ENCODE measurements around the gene COASY.

Gene COASY

DNA sequence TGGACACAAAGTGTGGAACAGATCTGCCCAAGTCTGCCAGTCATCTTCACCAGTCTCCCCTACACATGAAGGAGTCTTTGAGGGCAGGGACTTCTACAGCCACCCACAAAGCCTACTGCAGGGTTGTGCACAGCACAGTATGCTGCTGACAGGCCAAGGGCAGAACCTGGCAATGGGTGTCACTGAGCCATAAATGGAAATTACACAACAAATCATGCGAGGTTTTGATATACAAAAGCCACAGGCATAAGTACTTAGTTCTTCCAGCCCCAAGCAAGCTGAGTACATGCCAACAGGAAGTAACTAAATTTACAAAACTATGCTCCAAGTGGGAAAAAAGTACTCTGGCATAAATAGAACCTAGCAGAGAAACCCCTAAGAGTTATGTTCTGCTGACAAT, 23.4 kb downstream of the COASY start:
- H3K4me2 ChIP-seq (ENCODE audit: low read length) = no peak overlapping the region
- no peaks in the 10 kb centered on the region for H3K27me3 ChIP-seq (ENCODE audit: insufficient read depth, low read length)
- H3K9ac ChIP-seq (ENCODE audit: low read length) = no peak overlapping the region
- no peaks in the 10 kb centered on the region for H3F3A ChIP-seq (ENCODE audit: insufficient read depth, low read length)
- no peak overlapping the region for H3K4me3 ChIP-seq (ENCODE audit: low read depth, low read length, poor library complexity, severe bottlenecking)
- TF ChIP-seq, protein P1, sequence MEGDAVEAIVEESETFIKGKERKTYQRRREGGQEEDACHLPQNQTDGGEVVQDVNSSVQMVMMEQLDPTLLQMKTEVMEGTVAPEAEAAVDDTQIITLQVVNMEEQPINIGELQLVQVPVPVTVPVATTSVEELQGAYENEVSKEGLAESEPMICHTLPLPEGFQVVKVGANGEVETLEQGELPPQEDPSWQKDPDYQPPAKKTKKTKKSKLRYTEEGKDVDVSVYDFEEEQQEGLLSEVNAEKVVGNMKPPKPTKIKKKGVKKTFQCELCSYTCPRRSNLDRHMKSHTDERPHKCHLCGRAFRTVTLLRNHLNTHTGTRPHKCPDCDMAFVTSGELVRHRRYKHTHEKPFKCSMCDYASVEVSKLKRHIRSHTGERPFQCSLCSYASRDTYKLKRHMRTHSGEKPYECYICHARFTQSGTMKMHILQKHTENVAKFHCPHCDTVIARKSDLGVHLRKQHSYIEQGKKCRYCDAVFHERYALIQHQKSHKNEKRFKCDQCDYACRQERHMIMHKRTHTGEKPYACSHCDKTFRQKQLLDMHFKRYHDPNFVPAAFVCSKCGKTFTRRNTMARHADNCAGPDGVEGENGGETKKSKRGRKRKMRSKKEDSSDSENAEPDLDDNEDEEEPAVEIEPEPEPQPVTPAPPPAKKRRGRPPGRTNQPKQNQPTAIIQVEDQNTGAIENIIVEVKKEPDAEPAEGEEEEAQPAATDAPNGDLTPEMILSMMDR (IDR thresholded peaks at IDR 0.05; ENCODE audit: low read length) = no peak
- TF ChIP-seq EZH2 (IDR thresholded peaks at IDR 0.05; ENCODE audit: borderline replicate concordance, low read length) = no peak
- peaks cover 96% of the 10 kb centered on the region for H3K36me3 ChIP-seq (ENCODE audit: insufficient read depth, low read length)
- peaks cover 15% of the 10 kb centered on the region for H3K4me1 ChIP-seq (ENCODE audit: insufficient read depth, low read length, severe bottlenecking)
- H2AFZ ChIP-seq (ENCODE audit: low read length) = no peak overlapping the region
- no peaks in the 10 kb centered on the region for H3K9me3 ChIP-seq (ENCODE audit: low read length)
- H3K79me2 ChIP-seq (ENCODE audit: insufficient read depth, low read length) = no peaks in the 10 kb centered on the region
- no peak overlapping the region for H3K27ac ChIP-seq (ENCODE audit: low read depth, low read length, poor library complexity, severe bottlenecking)
- no peaks in the 10 kb centered on the region for H4K20me1 ChIP-seq (ENCODE audit: insufficient read depth, low read length)
- H3K9me2 ChIP-seq (ENCODE audit: low read depth, low read length) = no peaks in the 10 kb centered on the region

DNA sequence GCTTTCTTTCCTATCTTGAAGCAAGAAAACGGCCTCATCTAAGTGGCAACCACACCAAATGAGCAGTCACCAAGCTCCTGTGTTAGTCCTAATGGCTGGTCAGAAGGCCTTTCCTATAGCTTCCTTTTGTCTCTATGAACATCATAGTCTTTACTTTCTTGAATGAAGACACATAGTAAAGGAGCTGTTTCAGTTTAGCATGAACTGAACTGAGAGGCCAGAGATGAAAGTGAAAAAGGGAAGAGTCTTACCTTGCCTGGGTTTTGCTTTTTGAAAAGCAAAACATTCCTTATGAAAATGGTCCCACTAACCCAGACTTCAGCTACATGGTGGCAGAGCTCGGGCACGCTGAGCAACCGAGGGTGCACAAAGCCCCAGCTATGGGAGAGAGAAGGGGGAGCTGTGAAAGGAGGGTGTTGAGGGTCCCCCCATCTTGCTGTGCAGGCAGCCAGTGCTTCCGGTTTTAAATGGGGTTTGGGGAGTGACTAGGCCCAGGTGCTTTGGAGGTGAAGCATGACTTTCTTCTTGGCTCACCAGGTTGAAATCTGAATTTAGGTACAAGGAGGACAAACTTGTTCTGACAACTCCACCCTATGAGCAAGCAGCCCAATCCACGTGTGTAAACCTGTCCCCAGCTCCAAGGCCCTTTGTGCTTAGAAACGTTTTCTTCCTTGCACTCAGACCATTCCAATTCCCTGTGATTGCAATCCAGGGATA, 24.7 kb downstream of the COASY start:
- no peak overlapping the region for H3K4me3 ChIP-seq (ENCODE audit: low read depth, low read length, poor library complexity, severe bottlenecking)
- H3F3A ChIP-seq (ENCODE audit: insufficient read depth, low read length) = no peaks in the 10 kb centered on the region
- peaks cover 99% of the 10 kb centered on the region for H3K36me3 ChIP-seq (ENCODE audit: insufficient read depth, low read length)
- H3K9me3 ChIP-seq (ENCODE audit: low read length) = no peaks in the 10 kb centered on the region
- H3K9me2 ChIP-seq (ENCODE audit: low read depth, low read length) = no peaks in the 10 kb centered on the region
- peaks cover 15% of the 10 kb centered on the region for H3K4me1 ChIP-seq (ENCODE audit: insufficient read depth, low read length, severe bottlenecking)
- H3K9ac ChIP-seq (ENCODE audit: low read length) = no peak overlapping the region; the same call in 1 of the 2 replicates
- H3K4me2 ChIP-seq (ENCODE audit: low read length) = no peak overlapping the region
- no peak overlapping the region for H2AFZ ChIP-seq (ENCODE audit: low read length)
- TF ChIP-seq, protein P1 (IDR thresholded peaks at IDR 0.05; ENCODE audit: low read length) = no peak
- no peak for TF ChIP-seq EZH2 (IDR thresholded peaks at IDR 0.05; ENCODE audit: borderline replicate concordance, low read length)
- H4K20me1 ChIP-seq (ENCODE audit: insufficient read depth, low read length) = no peaks in the 10 kb centered on the region
- H3K79me2 ChIP-seq (ENCODE audit: insufficient read depth, low read length) = no peaks in the 10 kb centered on the region
- no peaks in the 10 kb centered on the region for H3K27me3 ChIP-seq (ENCODE audit: insufficient read depth, low read length)
- peak overlapping the region; percentile 32 for H3K27ac ChIP-seq (ENCODE audit: low read depth, low read length, poor library complexity, severe bottlenecking)

DNA sequence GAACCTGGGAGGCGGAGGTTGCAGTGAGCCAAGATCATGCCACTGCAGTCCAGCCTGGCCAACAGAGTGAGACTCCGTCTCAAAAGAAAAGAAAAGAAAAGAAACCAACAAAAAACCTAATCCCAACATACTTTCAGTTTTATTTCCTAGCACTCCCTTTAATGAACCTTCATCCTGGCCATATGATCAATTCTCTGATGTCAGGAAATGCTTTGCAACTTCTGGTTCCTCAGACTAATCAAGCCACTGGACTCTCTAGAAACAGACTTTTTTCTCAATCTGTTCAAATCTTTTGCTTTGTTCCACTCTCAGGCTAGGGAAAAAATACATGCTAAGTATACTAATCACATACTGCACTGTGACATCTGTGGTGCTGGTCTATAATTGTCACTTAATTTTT, 28.9 kb downstream of the COASY start:
- Histone ChIP-seq H3K36me3 (ENCODE audit: insufficient read depth, low read length) (peaks cover 71% of the 10 kb centered on the region), H3K9me2 (ENCODE audit: low read depth, low read length) (no peaks in the 10 kb centered on the region), H3F3A (ENCODE audit: insufficient read depth, low read length) (no peaks in the 10 kb centered on the region), H3K4me2 (ENCODE audit: low read length) (no peak overlapping the region), H3K4me1 (ENCODE audit: insufficient read depth, low read length, severe bottlenecking) (peaks cover 15% of the 10 kb centered on the region), H3K27ac (ENCODE audit: low read depth, low read length, poor library complexity, severe bottlenecking) (no peak overlapping the region), H3K27me3 (ENCODE audit: insufficient read depth, low read length) (no peaks in the 10 kb centered on the region), H3K4me3 (ENCODE audit: low read depth, low read length, poor library complexity, severe bottlenecking) (no peak overlapping the region), H3K79me2 (ENCODE audit: insufficient read depth, low read length) (no peaks in the 10 kb centered on the region), H3K9me3 (ENCODE audit: low read length) (no peaks in the 10 kb centered on the region), H3K9ac (ENCODE audit: low read length) (no peak overlapping the region), H2AFZ (ENCODE audit: low read length) (no peak overlapping the region), H4K20me1 (ENCODE audit: insufficient read depth, low read length) (no peaks in the 10 kb centered on the region)
- TF ChIP-seq, protein P1 (IDR thresholded peaks at IDR 0.05; ENCODE audit: low read length) = no peak
- no peak for TF ChIP-seq EZH2 (IDR thresholded peaks at IDR 0.05; ENCODE audit: borderline replicate concordance, low read length)

Data from OCI-LY1 (cell line).